NCI-H1436 treated with DMSO at 0.1 percent for 48 hours (cell line): ENCODE measurements around the gene SLC35E4.
"Not testable (repeated sequence)": the region's sequence is repeated elsewhere in the genome, so short reads cannot be mapped to it uniquely, and the experiment has no call there.

Experiments used
- DNase-seq: peaks from one replicate; lab custom pipeline; 2025; lab: John Stamatoyannopoulos, UW

Gene SLC35E4, protein sequence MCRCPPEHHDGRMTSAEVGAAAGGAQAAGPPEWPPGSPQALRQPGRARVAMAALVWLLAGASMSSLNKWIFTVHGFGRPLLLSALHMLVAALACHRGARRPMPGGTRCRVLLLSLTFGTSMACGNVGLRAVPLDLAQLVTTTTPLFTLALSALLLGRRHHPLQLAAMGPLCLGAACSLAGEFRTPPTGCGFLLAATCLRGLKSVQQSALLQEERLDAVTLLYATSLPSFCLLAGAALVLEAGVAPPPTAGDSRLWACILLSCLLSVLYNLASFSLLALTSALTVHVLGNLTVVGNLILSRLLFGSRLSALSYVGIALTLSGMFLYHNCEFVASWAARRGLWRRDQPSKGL

DNA sequence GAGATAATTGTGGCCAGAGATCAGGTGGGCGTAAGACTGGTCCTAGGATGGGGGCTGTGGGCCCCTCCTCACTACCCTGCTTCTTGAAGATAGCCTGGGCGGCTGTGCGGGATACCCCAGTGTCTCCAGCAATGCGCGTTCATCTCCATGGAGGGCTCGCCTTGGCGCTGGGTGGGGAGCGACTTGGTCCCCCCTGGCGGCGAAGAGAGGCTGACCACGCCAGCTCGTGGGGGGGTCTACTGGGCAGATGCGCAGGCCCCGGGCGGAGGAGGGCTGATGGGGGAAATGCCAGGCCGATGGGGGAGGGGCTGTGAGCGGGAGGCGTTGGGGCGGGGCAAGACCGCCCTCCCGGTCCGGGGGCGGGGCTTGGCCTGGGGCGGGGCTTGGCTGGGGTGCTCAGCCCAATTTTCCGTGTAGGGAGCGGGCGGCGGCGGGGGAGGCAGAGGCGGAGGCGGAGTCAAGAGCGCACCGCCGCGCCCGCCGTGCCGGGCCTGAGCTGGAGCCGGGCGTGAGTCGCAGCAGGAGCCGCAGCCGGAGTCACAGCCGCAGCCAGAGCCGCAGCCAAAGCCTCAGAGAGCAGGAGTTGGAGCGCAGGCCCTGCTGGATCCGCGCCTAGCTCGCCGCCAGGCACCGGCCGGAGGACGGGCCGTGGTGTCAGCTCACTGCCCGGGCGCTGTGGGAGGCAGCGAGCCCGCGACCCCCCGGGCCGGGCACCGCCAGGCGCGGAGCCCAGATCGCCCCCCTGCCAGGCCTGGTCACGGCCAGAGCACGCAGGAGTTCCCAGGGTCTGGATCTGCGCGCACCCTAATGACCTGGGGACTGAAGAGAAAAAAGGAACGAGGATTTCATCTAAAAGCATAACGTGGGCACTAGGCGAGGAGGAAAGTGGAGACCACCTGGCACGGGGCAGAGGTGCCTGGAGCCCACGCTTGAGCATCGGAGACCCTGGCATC, at the start of gene SLC35E4:
Gene SLC35E4, plus strand, starts transcription at position 509 of the 953 bp plus-strand sequence. CDS start 670 bp downstream, outside the sequence.
- peak; percentile 28 for DNase-seq

DNA sequence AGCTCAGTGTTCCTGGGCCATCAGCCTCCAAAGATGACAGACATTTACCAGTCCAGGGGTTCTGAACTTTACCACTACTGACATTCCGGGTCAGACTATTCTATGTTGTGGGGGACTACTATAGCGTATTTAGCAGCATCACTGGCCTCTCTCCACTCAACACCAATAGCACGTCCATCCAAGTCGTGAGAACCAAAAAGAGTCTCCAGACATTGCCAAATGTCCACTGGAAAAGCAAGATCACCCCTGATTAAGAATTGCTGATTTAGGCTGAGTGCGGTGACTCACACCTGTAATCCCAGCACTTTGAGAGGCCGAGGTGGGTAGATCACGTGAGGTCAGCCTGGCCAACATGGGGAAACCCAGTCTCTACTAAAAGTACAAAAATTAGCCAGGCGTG, 49.2 kb upstream of the SLC35E4 start:
- DNase-seq: no peak

GRCh38 chr22:30591191-30591587, 44.4 kb upstream of the SLC35E4 start:
- DNase-seq: no peak

DNA sequence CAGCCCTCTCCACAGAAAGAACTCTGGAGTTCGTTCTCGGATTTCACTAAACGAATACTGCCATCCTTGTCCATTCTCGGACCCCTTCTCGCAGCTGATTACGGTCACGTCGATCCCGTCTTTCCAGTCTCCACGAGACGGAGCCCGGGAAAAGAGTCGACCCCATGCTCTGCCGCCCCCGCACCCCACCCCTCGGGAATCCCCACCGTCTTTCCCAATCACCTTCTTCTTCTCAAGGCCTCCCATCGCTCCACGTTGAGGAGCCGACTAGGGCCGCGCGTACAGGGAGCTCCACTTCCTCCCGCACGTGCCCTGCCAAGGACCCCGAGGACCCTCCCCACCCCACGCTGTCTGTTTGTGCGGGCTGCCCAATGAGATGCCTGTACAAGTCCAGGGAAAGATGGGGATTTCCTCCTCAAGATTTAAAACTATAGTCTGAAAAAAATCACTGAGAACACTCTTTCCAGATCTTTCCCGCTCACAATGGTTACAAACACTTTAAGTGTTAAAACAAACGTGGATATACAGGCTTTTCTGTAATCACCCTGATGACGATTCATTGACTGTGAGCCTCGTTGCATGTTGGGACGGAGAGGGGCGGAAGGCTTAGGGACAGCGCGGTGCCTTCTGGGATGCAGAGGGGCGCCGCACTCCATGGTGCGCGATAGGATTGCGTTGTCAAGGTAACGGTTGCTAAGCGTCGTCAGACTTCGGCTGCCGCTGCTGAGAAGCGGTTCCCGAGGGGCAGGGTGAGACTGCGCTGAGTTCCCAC, 43.8 kb upstream of the SLC35E4 start, which contains the start of gene PES1:
Gene PES1, minus strand, starts transcription at position 323 of the 772 bp plus-strand sequence. Its CDS starts 77 bp downstream, at position 246.
- DNase-seq: peak; percentile 95

DNA sequence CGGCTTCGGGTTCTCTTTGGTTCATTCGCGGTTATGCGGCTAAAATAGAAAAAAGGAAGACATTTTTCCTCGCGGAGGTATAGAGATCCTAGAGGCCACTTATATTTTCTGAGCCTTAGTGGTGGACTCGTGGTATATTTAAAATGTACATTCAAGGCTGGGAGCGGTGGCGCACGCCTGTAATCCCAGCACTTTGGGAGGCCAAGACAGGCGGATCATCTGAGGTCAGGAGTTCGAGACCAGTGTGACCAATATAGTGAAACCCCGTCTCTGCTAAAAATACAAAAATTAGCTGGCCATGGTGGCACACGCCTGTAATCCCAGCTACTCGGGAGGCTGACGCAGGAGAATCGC, 43.2 kb upstream of the SLC35E4 start:
- DNase-seq: not testable (repeated sequence)

DNA sequence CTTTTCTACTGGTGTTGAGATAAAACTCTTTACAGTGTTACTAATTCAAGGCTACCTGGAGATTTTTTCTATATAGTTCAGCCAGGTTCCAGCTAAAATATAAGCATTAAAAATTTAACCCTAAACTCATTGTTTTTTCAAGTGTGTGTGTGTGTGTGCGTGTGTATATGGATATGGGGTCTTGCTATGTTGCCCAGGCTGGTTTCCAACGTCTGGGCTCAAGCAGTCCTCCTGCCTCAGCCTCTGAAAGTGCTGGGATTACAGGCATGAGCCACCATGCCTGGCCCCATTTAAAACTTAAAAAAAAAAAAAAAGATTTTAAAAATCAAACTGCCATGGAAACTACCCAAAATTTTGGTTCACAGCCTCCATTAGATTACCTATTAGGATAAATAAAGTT, 39.4 kb upstream of the SLC35E4 start:
- DNase-seq: no peak

- no peak for DNase-seq
These were observed 38.7 kb upstream of the SLC35E4 start for GRCh38 chr22:30596886-30597285.

DNA sequence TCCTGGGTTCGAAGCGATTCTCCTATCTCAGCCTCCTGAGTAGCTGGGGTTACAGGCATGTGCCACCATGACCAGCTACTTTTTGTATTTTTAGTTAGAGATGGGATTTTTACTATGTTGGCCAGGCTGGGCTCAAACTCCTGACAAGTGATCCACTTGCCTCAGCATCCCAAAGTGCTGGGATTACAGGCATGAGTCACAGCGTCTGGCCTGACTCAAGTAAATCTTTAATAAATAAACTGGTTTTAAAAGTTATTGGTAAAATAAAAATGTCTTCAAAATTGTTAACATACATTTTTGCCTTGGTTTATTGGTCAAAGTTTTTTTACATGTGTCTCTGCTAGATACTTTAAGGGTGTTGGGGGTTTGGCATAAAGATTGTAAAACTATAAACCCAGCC, 36.6 kb upstream of the SLC35E4 start:
- DNase-seq: no peak

DNA sequence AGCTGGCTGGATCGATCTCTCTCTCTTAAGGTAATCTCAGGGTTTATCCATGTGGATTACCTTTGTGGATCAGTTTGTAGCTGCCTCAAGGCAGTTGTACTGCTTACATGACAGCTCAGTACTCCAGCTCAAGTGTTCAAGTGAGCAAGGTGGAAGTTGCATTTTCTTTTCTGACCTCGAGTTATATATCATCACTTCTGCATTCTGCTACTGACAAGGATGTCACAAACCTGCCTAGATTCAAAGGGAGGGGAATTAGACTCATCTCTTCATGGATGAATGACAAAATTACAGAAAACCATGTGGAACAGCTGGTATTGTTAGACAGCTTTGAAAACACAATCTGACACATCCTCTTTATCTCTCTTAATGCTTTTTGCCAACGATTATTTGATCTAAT, 34.7 kb upstream of the SLC35E4 start:
- DNase-seq: no peak

- no peak for DNase-seq
These were observed 34.1 kb upstream of the SLC35E4 start for GRCh38 chr22:30601464-30601863.

GRCh38 chr22:30602049-30602448, 33.5 kb upstream of the SLC35E4 start:
- DNase-seq: peak; percentile 20

DNA sequence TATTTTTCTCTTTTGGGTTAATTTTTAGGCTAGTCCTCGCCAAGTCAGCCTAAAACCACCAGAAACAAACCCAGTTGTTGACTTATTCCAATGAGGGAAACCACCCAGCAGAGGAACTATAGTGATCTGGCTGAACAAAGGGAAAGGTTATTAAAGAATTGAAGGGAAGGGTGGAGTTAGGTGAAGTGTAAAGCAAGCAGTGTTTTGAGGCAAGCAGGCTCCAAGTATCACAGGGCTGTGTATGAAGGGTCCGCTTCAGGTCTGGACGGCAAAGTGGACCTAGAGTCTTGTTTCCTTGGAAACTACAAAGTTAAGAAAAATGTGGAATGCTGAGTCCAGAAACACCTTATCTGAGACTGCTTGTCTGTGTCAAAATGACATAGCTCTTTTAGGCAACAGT, 31.8 kb upstream of the SLC35E4 start:
- DNase-seq: no peak

- DNase-seq: no peak
These were observed 30.9 kb upstream of the SLC35E4 start for GRCh38 chr22:30604723-30605122.

GRCh38 chr22:30605449-30606110, 30.0 kb upstream of the SLC35E4 start:
- DNase-seq: no peak

DNA sequence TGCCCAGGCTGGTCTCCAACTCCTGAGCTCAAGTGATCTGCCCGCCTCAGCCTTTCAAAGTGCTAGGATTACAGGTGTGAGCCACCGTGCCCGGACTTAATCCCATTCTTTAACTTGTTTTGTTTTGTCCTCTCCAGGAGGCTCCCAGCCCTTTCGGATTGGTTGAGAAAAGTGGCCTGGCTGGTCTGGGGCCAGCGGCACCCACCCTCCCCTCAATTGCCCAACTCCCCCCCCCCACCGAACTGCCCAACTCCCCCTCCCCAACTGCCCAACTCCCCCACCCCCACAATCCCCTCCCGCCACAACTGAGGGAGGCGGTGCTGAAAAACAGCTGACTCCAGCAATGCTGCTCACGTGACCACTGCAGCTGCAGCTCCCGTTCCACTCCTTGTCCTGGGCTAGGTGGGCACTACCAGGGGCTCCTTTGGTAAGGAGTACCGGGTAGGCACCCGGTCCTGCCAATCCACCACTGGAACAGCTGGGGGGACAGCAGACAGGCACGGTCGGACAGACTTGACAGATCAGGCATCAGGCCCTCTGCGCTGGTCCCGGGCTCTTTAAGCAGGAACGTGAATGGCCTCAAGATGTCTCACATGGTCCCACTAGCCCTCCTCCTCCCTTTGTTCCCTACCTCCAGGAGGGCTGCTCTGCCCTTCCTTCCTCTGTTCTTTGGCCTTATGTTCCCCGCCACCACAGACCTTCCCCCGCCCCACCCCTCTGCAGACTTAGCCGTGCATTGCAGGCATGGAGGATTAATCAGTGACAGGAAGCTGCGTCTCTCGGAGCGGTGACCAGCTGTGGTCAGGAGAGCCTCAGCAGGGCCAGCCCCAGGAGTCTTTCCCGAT, 28.9 kb upstream of the SLC35E4 start, which contains the start of gene TCN2:
Gene TCN2, plus strand, starts transcription at position 720 of the 845 bp plus-strand sequence. CDS start 158 bp downstream, outside the sequence.
- DNase-seq: no peak

DNA sequence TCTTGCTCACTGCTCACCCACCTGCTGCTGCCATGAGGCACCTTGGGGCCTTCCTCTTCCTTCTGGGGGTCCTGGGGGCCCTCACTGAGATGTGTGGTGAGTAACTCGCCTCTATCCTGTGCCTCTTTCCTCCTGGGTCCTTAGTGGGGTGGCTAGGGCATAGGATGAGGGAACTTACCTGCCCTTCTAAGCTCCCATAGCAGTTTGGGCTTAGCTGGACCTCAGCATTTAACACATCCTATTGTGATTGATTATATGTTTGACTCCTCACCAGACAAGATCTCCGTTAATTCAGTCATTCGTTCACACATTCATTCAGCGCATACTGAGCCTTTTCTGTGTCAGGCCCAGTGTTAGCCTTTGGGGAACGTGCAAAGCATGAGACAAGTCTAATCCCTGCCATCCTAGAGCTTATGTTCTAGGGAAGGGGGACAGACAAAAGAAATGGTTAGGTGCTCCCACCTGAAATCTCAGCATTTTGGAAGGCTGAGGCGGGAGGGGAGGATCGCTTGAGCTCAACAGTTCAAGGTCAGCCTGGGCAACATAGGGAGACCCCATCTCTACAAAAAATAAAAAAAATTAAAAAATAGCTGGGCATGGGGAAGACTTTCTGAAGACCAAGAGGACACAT, 28.2 kb upstream of the SLC35E4 start:
- DNase-seq: no peak

DNA sequence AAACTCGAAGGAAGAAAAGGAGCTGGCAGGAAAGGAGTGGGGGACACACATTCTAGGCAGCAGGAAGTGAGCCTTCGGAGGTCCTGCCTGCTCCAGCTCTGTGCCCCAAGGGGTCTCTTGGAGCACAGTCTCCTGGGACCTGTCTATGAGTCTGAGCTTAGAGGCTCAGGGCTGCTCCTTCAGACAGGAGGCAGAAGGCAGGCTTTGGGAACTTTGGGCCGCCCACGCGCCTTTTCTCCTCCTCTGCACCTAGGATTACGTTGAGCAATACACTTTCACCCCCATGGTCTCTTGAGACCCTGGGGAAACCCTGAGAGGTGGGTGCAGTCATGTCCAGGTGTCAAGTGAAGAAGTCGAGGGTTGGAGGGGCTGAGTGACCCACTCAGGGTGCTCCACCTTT, 27.6 kb upstream of the SLC35E4 start:
- DNase-seq: no peak

DNA sequence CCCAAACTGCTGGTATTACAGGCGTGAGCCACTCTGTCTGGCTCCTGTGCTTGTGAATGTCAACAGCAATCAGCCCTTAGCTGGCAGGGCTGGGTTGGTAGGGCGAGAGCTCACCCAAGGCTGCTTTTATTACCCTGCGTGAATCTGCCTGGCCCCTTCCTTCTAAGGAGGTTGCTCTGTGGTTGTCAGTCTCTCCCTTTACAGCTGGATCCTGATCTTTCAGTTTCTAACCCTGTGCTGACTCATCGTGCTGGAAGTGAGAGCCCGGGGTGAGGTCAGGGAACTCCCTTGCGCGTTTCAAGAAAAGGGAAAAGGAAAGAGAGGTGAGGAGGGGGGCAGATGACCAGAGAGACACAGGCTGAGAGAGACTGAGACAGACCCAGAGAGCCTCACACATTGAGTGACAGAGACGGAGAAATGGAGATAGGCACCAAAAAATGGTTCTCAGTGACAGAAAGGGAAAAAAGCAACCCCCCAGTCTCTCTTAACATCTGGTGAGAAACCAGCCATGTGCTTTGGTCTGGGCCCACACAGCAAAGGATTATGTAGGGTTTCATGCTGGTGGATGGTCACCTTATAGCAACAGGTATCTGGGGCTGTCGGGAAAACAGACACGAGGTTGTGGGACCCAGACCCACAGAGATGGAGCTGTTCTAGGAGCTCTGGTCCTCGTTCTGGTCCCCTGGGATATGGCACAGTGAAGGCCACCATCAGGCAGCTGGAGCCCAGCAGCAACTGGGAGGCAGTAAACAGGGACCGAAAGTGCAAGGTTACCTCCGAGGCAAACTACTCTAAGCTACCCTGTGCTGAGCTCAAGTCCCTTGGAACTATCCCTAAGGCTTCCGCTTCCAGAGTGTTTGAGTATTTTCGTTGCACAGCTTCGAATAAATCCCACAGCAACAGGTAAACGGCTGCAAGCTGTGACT, 26.1 kb upstream of the SLC35E4 start:
- DNase-seq: no peak

DNA sequence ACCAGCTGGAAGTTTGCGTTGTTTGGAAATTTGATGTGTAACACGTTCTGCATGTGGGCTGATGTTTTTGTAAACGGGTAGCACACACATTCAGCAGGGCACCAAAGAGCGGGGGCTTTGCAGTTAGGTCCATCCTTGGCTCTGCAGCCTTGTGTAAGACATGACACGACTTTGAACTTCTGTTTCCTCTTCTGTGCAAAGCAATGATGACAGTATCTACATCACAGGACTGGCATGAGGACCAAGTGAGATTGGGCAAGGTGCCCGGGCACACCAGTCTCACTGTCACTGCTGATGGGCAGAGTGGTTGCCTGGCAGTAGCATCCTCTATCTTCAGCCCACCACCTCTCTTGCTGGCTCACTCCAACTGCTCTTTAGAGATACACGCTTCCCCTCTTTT, 25.3 kb upstream of the SLC35E4 start:
- no peak for DNase-seq
